Hematopoietic multipotent progenitor cell treated with erythropoietin and hydrocortisone succinate and interleukin-3 and kit ligand, for 8 days (in vitro differentiated cells): ENCODE data around the gene XKR7.

Source experiments
- DNase-seq: peaks from one replicate; pipeline ENCODE4 v3.0.0-alpha.2; 2015

Gene XKR7

GRCh38 chr20:31981784-31982183 is 13.8 kb downstream of the XKR7 start:
- DNase-seq: no peak

- DNase-seq: no peak
These were observed 17.1 kb downstream of the XKR7 start for GRCh38 chr20:31984981-31985471.

GRCh38 chr20:31987744-31988143 is 19.8 kb downstream of the XKR7 start:
- no peak for DNase-seq

- no peak for DNase-seq
These were observed 20.6 kb downstream of the XKR7 start for GRCh38 chr20:31988430-31989015.

GRCh38 chr20:31989030-31989645 is 21.2 kb downstream of the XKR7 start:
- DNase-seq: no peak

- DNase-seq: no peak
These were observed 22.8 kb downstream of the XKR7 start for GRCh38 chr20:31990641-31991338.

- no peak for DNase-seq
These were observed 23.4 kb downstream of the XKR7 start for GRCh38 chr20:31991339-31991705.

GRCh38 chr20:31992086-31992485 is 24.1 kb downstream of the XKR7 start:
- DNase-seq: no peak

GRCh38 chr20:31996996-31997395 is 29.0 kb downstream of the XKR7 start:
- no peak for DNase-seq

GRCh38 chr20:31998246-31998645 is 30.3 kb downstream of the XKR7 start:
- no peak for DNase-seq

GRCh38 chr20:32003325-32003724 is 35.4 kb downstream of the XKR7 start:
- no peak for DNase-seq

- DNase-seq: peak; percentile 26
These were observed 37.0 kb downstream of the XKR7 start for GRCh38 chr20:32004963-32005362.

- DNase-seq: no peak
These were observed 38.1 kb downstream of the XKR7 start for GRCh38 chr20:32006053-32006452.

GRCh38 chr20:32006841-32007786 is 39.2 kb downstream of the XKR7 start:
- no peak for DNase-seq

- DNase-seq: no peak
These were observed 40.1 kb downstream of the XKR7 start for GRCh38 chr20:32007787-32008616.

GRCh38 chr20:32009564-32009963 is 41.6 kb downstream of the XKR7 start:
- DNase-seq: no peak

- no peak for DNase-seq
These were observed 42.1 kb downstream of the XKR7 start, which contains the start of gene CCM2L for GRCh38 chr20:32010101-32010500. TSS of gene CCM2L (plus strand) at chr20:32010438. CDS start at chr20:32010455, 17 bp downstream.

GRCh38 chr20:32010666-32011065 is 42.7 kb downstream of the XKR7 start:
- no peak for DNase-seq

GRCh38 chr20:32012159-32012688 is 44.3 kb downstream of the XKR7 start:
- no peak for DNase-seq

- no peak for DNase-seq
These were observed 45.4 kb downstream of the XKR7 start for GRCh38 chr20:32013326-32013725.

GRCh38 chr20:32017711-32018251 is 49.8 kb downstream of the XKR7 start:
- no peak for DNase-seq
